HEK293 (cell line): Measurements from ENCODE around the gene PCTP.

Experiments
- CTCF ChIA-PET: fragments of 350-600 bp; formaldehyde crosslinking; extraction: SDS; loops from one replicate; lab custom pipeline; 2021; ENCODE audit warnings: antibody characterized with exemption; lab: Yijun Ruan, JAX
- POLR2A ChIA-PET: fragments of 300-600 bp; formaldehyde crosslinking; extraction: SDS; loops from one replicate; lab custom pipeline; 2020; ENCODE audit warnings: antibody characterized with exemption, inconsistent platforms; lab: Yijun Ruan, JAX
- H3K27ac ChIP-seq: fragments of 200-500 bp; sonication (Bioruptor generic); 2 replicates; pipeline ENCODE4 v1.5.1; 2014; ENCODE audit warnings: low read depth, low read length, control low read depth, inconsistent platforms; ENCODE audit errors: extremely low read depth
- H3K36me3 ChIP-seq, 2 experiments: fragments of 200-500 bp in 1 of 2; sonication (Bioruptor generic) in 1 of 2; 1 replicate in 1 of 2; 2 replicates in 1 of 2; pipeline ENCODE4 v1.5.1; 2014 to 2017; ENCODE audit warnings: inconsistent platforms in 2 of 2, low read length in 2 of 2; ENCODE audit not compliant: control insufficient read depth in 2 of 2, insufficient read depth in 1 of 2
- H3K4me1 ChIP-seq: fragments of 200-500 bp; sonication (Bioruptor generic); 2 replicates; pipeline ENCODE4 v1.5.1; 2014; ENCODE audit warnings: mild to moderate bottlenecking, low read length, inconsistent platforms; ENCODE audit not compliant: control insufficient read depth, insufficient read depth
- H3K4me3 ChIP-seq: 2 replicates; pipeline ENCODE4 v1.5.1; 2011; ENCODE audit warnings: low read depth, mild to moderate bottlenecking, control low read depth, low read length, moderate library complexity
- H3K9me3 ChIP-seq: fragments of 200-500 bp; sonication (Bioruptor generic); 2 replicates; pipeline ENCODE4 v1.5.1; 2014; ENCODE audit warnings: low read depth, low read length, inconsistent platforms; ENCODE audit not compliant: control insufficient read depth, insufficient read depth
- BCL11A ChIP-seq: fragments of 450-650 bp; formaldehyde crosslinking; IDR thresholded peaks from 2 replicates; pipeline ENCODE4 v1.5.1; 2016; ENCODE audit warnings: low read depth, missing biosample characterization, missing genetic modification characterization
- CTCF ChIP-seq: fragments of 450-650 bp; formaldehyde crosslinking; IDR thresholded peaks from 2 replicates; pipeline ENCODE4 v1.5.1; 2016; ENCODE audit warnings: missing biosample characterization, missing genetic modification characterization
- KLF17 ChIP-seq: fragments of 450-650 bp; formaldehyde crosslinking; IDR thresholded peaks from 2 replicates; pipeline ENCODE4 v1.5.1; 2016; ENCODE audit warnings: missing biosample characterization, missing genetic modification characterization
- KLF9 ChIP-seq: fragments of 450-650 bp; formaldehyde crosslinking; IDR thresholded peaks from 2 replicates; pipeline ENCODE4 v1.5.1; 2016; ENCODE audit warnings: missing biosample characterization, missing genetic modification characterization, low read depth
- ZNF138 ChIP-seq: fragments of 450-650 bp; formaldehyde crosslinking; IDR thresholded peaks from 2 replicates; pipeline ENCODE4 v1.5.1; 2016; ENCODE audit warnings: missing biosample characterization, missing genetic modification characterization, borderline replicate concordance
- ZNF19 ChIP-seq: fragments of 450-650 bp; formaldehyde crosslinking; IDR thresholded peaks from 2 replicates; pipeline ENCODE4; 2016; ENCODE audit warnings: missing biosample characterization, missing genetic modification characterization, low read depth
- ZNF214 ChIP-seq: fragments of 450-650 bp; formaldehyde crosslinking; IDR thresholded peaks from 2 replicates; pipeline ENCODE4 v1.5.1; 2017; ENCODE audit warnings: missing biosample characterization, mild to moderate bottlenecking, missing genetic modification characterization, borderline replicate concordance
- ZNF221 ChIP-seq: fragments of 450-650 bp; formaldehyde crosslinking; IDR thresholded peaks from 2 replicates; pipeline ENCODE4 v1.5.1; 2017; ENCODE audit warnings: missing biosample characterization, missing genetic modification characterization, borderline replicate concordance
- ZNF223 ChIP-seq: fragments of 450-650 bp; formaldehyde crosslinking; IDR thresholded peaks from 2 replicates; pipeline ENCODE4 v1.5.1; 2016; ENCODE audit warnings: missing biosample characterization, missing genetic modification characterization
- ZNF274 ChIP-seq, 2 experiments: fragments of 200-500 bp in 1 of 2; fragments of 450-650 bp in 1 of 2; sonication (Bioruptor generic) in 1 of 2; formaldehyde crosslinking in 1 of 2; IDR thresholded peaks; 2 replicates each; pipeline versions ENCODE4 v1.5.1 to v1.6.1; 2014 to 2016; ENCODE audit warnings: borderline replicate concordance in 1 of 2, inconsistent platforms in 1 of 2, low read length in 1 of 2, missing biosample characterization in 1 of 2, missing genetic modification characterization in 1 of 2
- ZNF280D ChIP-seq: fragments of 450-650 bp; formaldehyde crosslinking; IDR thresholded peaks from 2 replicates; pipeline ENCODE4 v1.5.1; 2016; ENCODE audit warnings: missing biosample characterization, missing genetic modification characterization
- ZNF324 ChIP-seq: fragments of 450-650 bp; formaldehyde crosslinking; IDR thresholded peaks from 2 replicates; pipeline ENCODE4 v1.5.1; 2016; ENCODE audit warnings: missing biosample characterization, missing genetic modification characterization
- ZNF354C ChIP-seq: fragments of 450-650 bp; formaldehyde crosslinking; IDR thresholded peaks from 2 replicates; pipeline ENCODE4 v1.5.1; 2016; ENCODE audit warnings: missing biosample characterization, missing genetic modification characterization, low read depth, borderline replicate concordance
- ZNF529 ChIP-seq: fragments of 450-650 bp; formaldehyde crosslinking; IDR thresholded peaks from 2 replicates; pipeline ENCODE4 v1.5.1; 2017; ENCODE audit warnings: missing genetic modification characterization, missing biosample characterization; ENCODE audit not compliant: insufficient replicate concordance
- ZNF549 ChIP-seq: fragments of 450-650 bp; IDR thresholded peaks from 2 replicates; pipeline ENCODE4 v1.5.1; 2018; ENCODE audit warnings: missing biosample characterization, missing genetic modification characterization, mild to moderate bottlenecking, inconsistent platforms, moderate library complexity
- ZNF76 ChIP-seq: fragments of 450-650 bp; formaldehyde crosslinking; IDR thresholded peaks from 2 replicates; pipeline ENCODE4; 2016; ENCODE audit warnings: low read depth, missing biosample characterization, missing genetic modification characterization, borderline replicate concordance
- ZSCAN18 ChIP-seq: fragments of 450-650 bp; formaldehyde crosslinking; IDR thresholded peaks from 2 replicates; pipeline ENCODE4 v1.5.1; 2016; ENCODE audit warnings: missing biosample characterization, missing genetic modification characterization
- ZSCAN23 ChIP-seq: fragments of 450-650 bp; formaldehyde crosslinking; IDR thresholded peaks from 2 replicates; pipeline ENCODE4 v1.5.1; 2016; ENCODE audit warnings: missing biosample characterization, missing genetic modification characterization
- ZSCAN5A ChIP-seq: fragments of 450-650 bp; formaldehyde crosslinking; IDR thresholded peaks from 2 replicates; pipeline ENCODE4 v1.5.1; 2016; ENCODE audit warnings: missing biosample characterization, missing genetic modification characterization

The PCTP gene

GRCh38 chr17:55774846-55775271, 24.0 kb downstream of the PCTP start (continued):
- no peak for TF ChIP-seq ZNF354C
- no peak for TF ChIP-seq ZSCAN18 (tag by site-specific recombination)
- no peak for TF ChIP-seq ZNF138 (tag by site-specific recombination)
- no peak for TF ChIP-seq ZNF274 (IDR thresholded peaks at IDR 0.05; ENCODE audit: low read length)
- no peak for TF ChIP-seq ZNF274 (tag by site-specific recombination; IDR thresholded peaks at IDR 0.05; ENCODE audit: borderline replicate concordance)
- no peak for TF ChIP-seq ZNF280D (tag by site-specific recombination)

GRCh38 chr17:55776271-55776670, 25.4 kb downstream of the PCTP start:
- Histone ChIP-seq H3K36me3 (peaks cover 15 to 61% of the 10 kb centered on the region in 2 experiments; a peak in 2 of 3 replicates), H3K9me3 (no peaks in the 10 kb centered on the region), H3K27ac (no peak overlapping the region), H3K4me1 (no peaks in the 10 kb centered on the region), H3K4me3 (no peak overlapping the region)
- ChIA-PET CTCF (interaction anchor here (0.8 to 1.2 kb wide), 2 partner anchors 9 to 250 kb away, joined by 3 to 4 read pairs; no protein-coding TSS in a partner anchor), POLR2A (no interaction called here)
- no peak for TF ChIP-seq ZNF223 (tag by site-specific recombination)
- no peak for TF ChIP-seq CTCF (tag by site-specific recombination)
- TF ChIP-seq ZNF324 (tag by site-specific recombination) = no peak
- TF ChIP-seq ZNF221 (tag by site-specific recombination) = no peak
- no peak for TF ChIP-seq ZSCAN5A (tag by site-specific recombination)
- no peak for TF ChIP-seq KLF9 (tag by site-specific recombination)
- TF ChIP-seq ZNF19 = no peak
- no peak for TF ChIP-seq BCL11A
- no peak for TF ChIP-seq ZNF76
- TF ChIP-seq ZNF529 = no peak
- no peak for TF ChIP-seq ZSCAN23 (tag by site-specific recombination)
- TF ChIP-seq ZNF549 (tag by site-specific recombination) = no peak
- no peak for TF ChIP-seq ZNF214 (tag by site-specific recombination)
- no peak for TF ChIP-seq KLF17 (tag by site-specific recombination)
